Measurements from ENCODE around the gene NBL1.

- TF ChIP-seq EZH2phosphoT487 (IDR thresholded peaks at IDR 0.05; ENCODE audit: low read length): no peak
- TF ChIP-seq, protein P1, sequence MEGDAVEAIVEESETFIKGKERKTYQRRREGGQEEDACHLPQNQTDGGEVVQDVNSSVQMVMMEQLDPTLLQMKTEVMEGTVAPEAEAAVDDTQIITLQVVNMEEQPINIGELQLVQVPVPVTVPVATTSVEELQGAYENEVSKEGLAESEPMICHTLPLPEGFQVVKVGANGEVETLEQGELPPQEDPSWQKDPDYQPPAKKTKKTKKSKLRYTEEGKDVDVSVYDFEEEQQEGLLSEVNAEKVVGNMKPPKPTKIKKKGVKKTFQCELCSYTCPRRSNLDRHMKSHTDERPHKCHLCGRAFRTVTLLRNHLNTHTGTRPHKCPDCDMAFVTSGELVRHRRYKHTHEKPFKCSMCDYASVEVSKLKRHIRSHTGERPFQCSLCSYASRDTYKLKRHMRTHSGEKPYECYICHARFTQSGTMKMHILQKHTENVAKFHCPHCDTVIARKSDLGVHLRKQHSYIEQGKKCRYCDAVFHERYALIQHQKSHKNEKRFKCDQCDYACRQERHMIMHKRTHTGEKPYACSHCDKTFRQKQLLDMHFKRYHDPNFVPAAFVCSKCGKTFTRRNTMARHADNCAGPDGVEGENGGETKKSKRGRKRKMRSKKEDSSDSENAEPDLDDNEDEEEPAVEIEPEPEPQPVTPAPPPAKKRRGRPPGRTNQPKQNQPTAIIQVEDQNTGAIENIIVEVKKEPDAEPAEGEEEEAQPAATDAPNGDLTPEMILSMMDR (IDR thresholded peaks at IDR 0.05; ENCODE audit: low read length): no peak
- TF ChIP-seq EZH2 (optimal IDR thresholded peaks at IDR 0.05; ENCODE audit: low read depth, low read length): no peak
Measured at GRCh38 chr1:19654386-19654785, 10.3 kb downstream of the NBL1 start.
